ENCODE measurements around the gene BIN1. TPM values are rescaled to one million over a fixed set of nuclear protein-coding genes. Genes with fewer than 3 reads are reported as not detected.

BIN1 gene
- total RNA-seq, 4 donors from 2014 or later: 41.5 to 112 (median 57.8) TPM

GRCh38 chr2:127084611-127085316, 22.2 kb downstream of the BIN1 start:
- no peak for TF ChIP-seq POLR2A (IDR thresholded peaks at IDR 0.05)
- TF ChIP-seq CTCF (IDR thresholded peaks at IDR 0.05): no peak
- Histone ChIP-seq H3K4me3 (peak overlapping the region in 1 of 2 donors; percentile 8), H3K4me1 (peaks cover 15 to 45% of the 10 kb centered on the region in 2 donors), H3K27ac (peak overlapping the region; percentile 89 to 90), H3K27me3 (no peaks in the 10 kb centered on the region), H3K36me3 (no peaks in the 10 kb centered on the region), H3K9me3 (no peaks in the 10 kb centered on the region)
- intact Hi-C loops (cut with DNase I; ENCODE audit: low total_unique reads): no loop called here
- DNase-seq: no peak

GRCh38 chr2:127083819-127084503, 23.0 kb downstream of the BIN1 start:
- peak in 1 of 4 experiments; percentile 25 for TF ChIP-seq CTCF (IDR thresholded peaks at IDR 0.05)
- peak in 1 of 2 donors; percentile 44 for TF ChIP-seq POLR2A (IDR thresholded peaks at IDR 0.05)
- peak overlapping the region in 1 of 2 donors; percentile 8 for H3K4me3 ChIP-seq
- no peaks in the 10 kb centered on the region for H3K36me3 ChIP-seq
- H3K27ac ChIP-seq: peak overlapping the region; percentile 89 to 90
- DNase-seq: peak; percentile 95 to 97
- peaks cover 15 to 45% of the 10 kb centered on the region in 2 donors for H3K4me1 ChIP-seq
- H3K27me3 ChIP-seq: no peaks in the 10 kb centered on the region
- intact Hi-C loops (cut with DNase I; ENCODE audit: low total_unique reads): no loop called here
- H3K9me3 ChIP-seq: no peaks in the 10 kb centered on the region

- TF ChIP-seq CTCF (IDR thresholded peaks at IDR 0.05) (no peak), POLR2A (IDR thresholded peaks at IDR 0.05) (no peak)
- Histone ChIP-seq H3K36me3 (no peaks in the 10 kb centered on the region), H3K9me3 (no peaks in the 10 kb centered on the region), H3K27ac (peak overlapping the region; percentile 89 to 90), H3K4me3 (no peak overlapping the region), H3K4me1 (peaks cover 15 to 46% of the 10 kb centered on the region in 2 donors), H3K27me3 (no peaks in the 10 kb centered on the region)
- no peak for DNase-seq
- intact Hi-C loops (cut with DNase I; ENCODE audit: low total_unique reads): no loop called here
Observed at GRCh38 chr2:127082974-127083373, 24.0 kb downstream of the BIN1 start.

GRCh38 chr2:127081826-127082633, 24.9 kb downstream of the BIN1 start:
- peak; percentile 73 to 86 for DNase-seq
- Histone ChIP-seq H3K36me3 (no peaks in the 10 kb centered on the region), H3K4me3 (no peak overlapping the region), H3K4me1 (peaks cover 15 to 49% of the 10 kb centered on the region in 2 donors), H3K27ac (peak overlapping the region; percentile 89 to 90), H3K27me3 (no peaks in the 10 kb centered on the region), H3K9me3 (no peaks in the 10 kb centered on the region)
- TF ChIP-seq POLR2A (IDR thresholded peaks at IDR 0.05) (no peak), CTCF (IDR thresholded peaks at IDR 0.05) (no peak)
- intact Hi-C loops (cut with DNase I; ENCODE audit: low total_unique reads): no loop called here
